GM12878 (cell line): ENCODE results near the gene ADAMTSL2. TPM values are rescaled to one million over a fixed set of nuclear protein-coding genes. Genes with fewer than 3 reads are reported as not detected.
A peak's percentile ranks its signal among the peaks of the same experiment; 100 is the strongest.

ENCODE experiments used
- ATAC-seq: fragments of 200-7000 bp; cut with Tn5 transposase; 3 replicates; pipeline ENCODE4 v1.9.1; 2020; ENCODE audit warnings: mild to moderate bottlenecking, moderate library complexity
- BruUV-seq: library from RNA; stranded (reverse); fragments of 400-500 nt; replicated peaks from 2 replicates; lab custom pipeline; 2021; lab: Mats Ljungman, UMichigan
- CTCF ChIA-PET: fragments of 300-600 bp; sonication (Branson Sonifier 250); formaldehyde crosslinking; extraction: SDS; loops from one replicate; lab custom pipeline; 2021; ENCODE audit warnings: inconsistent platforms; lab: Yijun Ruan, JAX
- POLR2A ChIA-PET: fragments of 350-600 bp; formaldehyde crosslinking; extraction: SDS; loops from one replicate; lab custom pipeline; 2021; ENCODE audit warnings: inconsistent platforms; lab: Charles Lee
- RAD21 ChIA-PET: fragments of 300-600 bp; sonication (Branson Sonifier 250); formaldehyde crosslinking; loops from one replicate; lab custom pipeline; 2023; ENCODE audit warnings: antibody characterized with exemption; ENCODE audit not compliant: unreplicated experiment; lab: Charles Lee
- SMC1A ChIA-PET: fragments of 300-600 bp; sonication (Branson Sonifier 250); formaldehyde crosslinking; loops from one replicate; lab custom pipeline; 2023; ENCODE audit not compliant: unreplicated experiment, uncharacterized antibody; lab: Charles Lee
- DNase-seq: peaks from one replicate; pipeline ENCODE4 v3.0.0-alpha.2; 2011; ENCODE audit warnings: low read depth, low spot score
- FAIRE-seq: peaks from 3 replicates; lab custom pipeline; 2011; peaks lifted over from hg19 to GRCh38; lab: Jason Lieb, UNC
- H2AFZ ChIP-seq: 2 replicates; pipeline ENCODE4 v1.6.0; 2011; ENCODE audit warnings: low read depth, low read length, control low read depth; ENCODE audit not compliant: control insufficient read depth
- H3K27ac ChIP-seq: 2 replicates; pipeline ENCODE4 v1.5.1; 2011; ENCODE audit warnings: control low read depth; ENCODE audit not compliant: control insufficient read depth, insufficient read depth
- H3K27me3 ChIP-seq, 2 experiments: replicated peaks in 1 of 2; 2 replicates each; pipeline versions ENCODE4 v1.6.0 to v1.6.1; 2011; ENCODE audit warnings: low read length in 1 of 2; ENCODE audit not compliant: control insufficient read depth in 2 of 2, insufficient read depth in 2 of 2
- H3K36me3 ChIP-seq, 2 experiments: 2 replicates each; pipeline ENCODE4 v1.5.1; 2011; ENCODE audit warnings: low read length in 1 of 2; ENCODE audit not compliant: control insufficient read depth in 2 of 2, insufficient read depth in 2 of 2
- H3K4me1 ChIP-seq: 2 replicates; pipeline ENCODE4 v1.6.1; 2011; ENCODE audit warnings: mild to moderate bottlenecking, low read length, moderate library complexity, mixed read lengths; ENCODE audit not compliant: control insufficient read depth, insufficient read depth
- H3K4me2 ChIP-seq: 2 replicates; pipeline ENCODE4 v1.6.0; 2011; ENCODE audit warnings: control low read depth; ENCODE audit not compliant: control insufficient read depth, insufficient read depth
- H3K4me3 ChIP-seq: fragments of 200-600 bp; sonication (generic); 2 replicates; pipeline ENCODE4 v1.5.1; 2016
- H3K79me2 ChIP-seq: 2 replicates; pipeline ENCODE4 v1.6.0; 2011; ENCODE audit warnings: low read length; ENCODE audit not compliant: control insufficient read depth, insufficient read depth
- H3K9ac ChIP-seq: 2 replicates; pipeline ENCODE4 v1.8.0; 2011; ENCODE audit warnings: low read length, control low read depth, mixed read lengths; ENCODE audit not compliant: control insufficient read depth, insufficient read depth
- H3K9me3 ChIP-seq: replicated peaks from 3 replicates; pipeline ENCODE4 v1.5.1; 2011; ENCODE audit warnings: mild to moderate bottlenecking, low read length; ENCODE audit not compliant: control insufficient read depth, insufficient read depth
- H4K20me1 ChIP-seq: 2 replicates; pipeline ENCODE4 v1.6.0; 2011; ENCODE audit not compliant: control insufficient read depth, insufficient read depth
- KDM1A ChIP-seq: fragments of 200-600 bp; sonication (generic); IDR thresholded peaks from 2 replicates; pipeline ENCODE4 v1.6.1; 2016; ENCODE audit warnings: borderline replicate concordance
- KLF5 ChIP-seq: fragments of 450-650 bp; IDR thresholded peaks from 2 replicates; pipeline ENCODE4 v1.6.1; 2014; ENCODE audit warnings: mild to moderate bottlenecking; ENCODE audit not compliant: partially characterized antibody
- POLR2A ChIP-seq: IDR thresholded peaks from 2 replicates; pipeline ENCODE4 v1.6.1; 2011; ENCODE audit warnings: low read depth, mild to moderate bottlenecking, low read length
- SIX5 ChIP-seq: IDR thresholded peaks from 2 replicates; pipeline ENCODE4 v1.6.1; 2011; ENCODE audit warnings: mild to moderate bottlenecking, low read depth, low read length, moderate library complexity; ENCODE audit not compliant: severe bottlenecking
- SPI1 ChIP-seq: IDR thresholded peaks from 2 replicates; pipeline ENCODE4 v1.6.1; 2011; ENCODE audit warnings: low read depth, mild to moderate bottlenecking, low read length, moderate library complexity, borderline replicate concordance; ENCODE audit not compliant: insufficient read depth
- WGBS: methylation state at CpG from one replicate; pipeline ENCODE4 v1.1.6; 2016; ENCODE audit warnings: low lambda C conversion rate; ENCODE audit not compliant: insufficient replicate concordance, insufficient coverage; ENCODE audit errors: missing lambda C conversion rate; 5-methylcytosine and 5-hydroxymethylcytosine counted together
- in situ Hi-C: fragments of 300-500 bp; cut with MboI; formaldehyde crosslinking; loops from 9 replicates; pipeline ENCODE4 v1.14.3; 2018; ENCODE audit warnings: mixed read lengths
- intact Hi-C: fragments of 100-400 bp; cut with micrococcal nuclease; formaldehyde crosslinking; loops from one replicate; pipeline ENCODE4 v1.14.2; 2022; ENCODE audit not compliant: unreplicated experiment
- polyA plus RNA-seq, 11 experiments: library from polyadenylated mRNA; depleted of rRNA in 4 of 11; unstranded in 6 of 11; stranded (reverse) in 5 of 11; fragments of >200 nt; fragmentation: Nextera tagmentation in 4 of 11; fragmentation: Illumina TruSeq in 1 of 11; extraction: Ambion mirVana in 4 of 11; extraction: Trizol in 1 of 11; gene quantifications; 1 replicate in 1 of 11; 2 replicates in 10 of 11; pipeline versions ENCODE4 v1.2.1 to v1.2.3, GENCODE V29; 2011 to 2016; ENCODE audit warnings: inconsistent platforms in 2 of 11, missing spikeins in 2 of 11, low read depth in 1 of 11
- total RNA-seq, 4 experiments: library from RNA; depleted of rRNA in 3 of 4; stranded (reverse); fragments of >200 nt in 3 of 4; fragmentation: Illumina TruSeq in 1 of 4; extraction: Trizol in 1 of 4; gene quantifications; 2 replicates each; pipeline versions ENCODE4 v1.2.1 to v1.2.3, GENCODE V29; 2013 to 2021

Gene ADAMTSL2
- total and polyA plus RNA-seq, 10 of the 15 experiments (the other 5 are each of a cell fraction or from before 2014, with no cell fraction given) = 0.07 TPM; not detected in 9

GRCh38 chr9:133538851-133539833, 4.6 kb downstream of the ADAMTSL2 start:
- Histone ChIP-seq H3K9me3 (no peaks in the 10 kb centered on the region), H3K36me3 (no peaks in the 10 kb centered on the region), H3K4me1 (no peaks in the 10 kb centered on the region; the same call in 1 of the 2 replicates), H3K27me3 (peaks cover 0 to 5% of the 10 kb centered on the region in 2 experiments; a peak in 3 of 4 replicates), H3K27ac (no peak overlapping the region), H4K20me1 (no peaks in the 10 kb centered on the region), H2AFZ (no peak overlapping the region), H3K9ac (no peak overlapping the region), H3K4me2 (no peak overlapping the region), H3K4me3 (no peak overlapping the region), H3K79me2 (no peaks in the 10 kb centered on the region)
- RAD21 ChIA-PET = no interaction called here
- in situ Hi-C loops = loop anchor here (5.0 to 25.0 kb wide), 2 partner anchors 473 to 558 kb away; no protein-coding TSS in a partner anchor
- CTCF ChIA-PET = interaction anchor here (0.5 kb wide), 1 partner anchor 351 kb away, joined by 3 read pairs; no protein-coding TSS in a partner anchor
- no peak for FAIRE-seq
- no peak for DNase-seq
- intact Hi-C loops = no loop called here
- WGBS = 40% methylated on average over 47 of the region's 47 CpGs
- SMC1A ChIA-PET = no interaction called here
- no peak for ATAC-seq
- no peak for TF ChIP-seq KDM1A
- TF ChIP-seq, all 136 proteins: peak for 0
- POLR2A ChIA-PET = no interaction called here
- no TSS peak for BruUV-seq

GRCh38 chr9:133539991-133540697, 5.6 kb downstream of the ADAMTSL2 start:
- POLR2A ChIA-PET = no interaction called here
- TF ChIP-seq SIX5 (no peak), POLR2A (no peak), SPI1 (0 out of 2 replicates have a peak, but pooled peaks have one; percentile 10), KLF5 (no peak)
- in situ Hi-C loops (loop anchor here (5.0 to 25.0 kb wide), 2 partner anchors 472 to 557 kb away; no protein-coding TSS in a partner anchor), intact Hi-C loops (no loop called here)
- Histone ChIP-seq H4K20me1 (no peaks in the 10 kb centered on the region), H3K27ac (no peak overlapping the region), H3K79me2 (no peaks in the 10 kb centered on the region), H3K9me3 (no peaks in the 10 kb centered on the region), H2AFZ (no peak overlapping the region), H3K4me2 (0 out of 2 replicates have a peak overlapping the region, but pooled peaks have one; percentile 33), H3K4me3 (no peak overlapping the region), H3K27me3 (peaks cover 0 to 6% of the 10 kb centered on the region in 2 experiments; a peak in 3 of 4 replicates), H3K4me1 (no peaks in the 10 kb centered on the region; the same call in 1 of the 2 replicates), H3K9ac (no peak overlapping the region), H3K36me3 (no peaks in the 10 kb centered on the region)
- no peak for FAIRE-seq
- CTCF ChIA-PET = interaction anchor here (0.9 to 1.3 kb wide), 3 partner anchors 16 to 43 kb away, joined by 3 to 4 read pairs (median 4); no protein-coding TSS in a partner anchor
- no TSS peak for BruUV-seq
- ATAC-seq = peak; percentile 30; the same call in 2 of the 3 replicates
- no peak for DNase-seq
- SMC1A ChIA-PET = no interaction called here
- RAD21 ChIA-PET = no interaction called here
- WGBS = 10% methylated on average over 22 of the region's 22 CpGs
